PFSK-1 (cell line): ENCODE measurements around the gene PFDN6.

ENCODE experiments used
- FOXP2 ChIP-seq: optimal IDR thresholded peaks from 2 replicates; pipeline ENCODE3; 2011; ENCODE audit warnings: borderline replicate concordance, control low read depth, inconsistent platforms; ENCODE audit not compliant: insufficient read depth; ENCODE audit errors: extremely low read length, extremely low read depth
- POLR2AphosphoS5 ChIP-seq: IDR thresholded peaks from 2 replicates; pipeline ENCODE4 v1.6.1; 2012; ENCODE audit warnings: low read depth, mild to moderate bottlenecking, control low read depth, low read length, moderate library complexity
- REST ChIP-seq, 2 experiments: IDR thresholded peaks; 2 replicates each; pipeline versions ENCODE4 v1.6.1 to v1.8.0; 2011 to 2012; ENCODE audit warnings: low read depth in 2 of 2, low read length in 2 of 2, control low read depth in 1 of 2, inconsistent platforms in 1 of 2, mild to moderate bottlenecking in 1 of 2, moderate library complexity in 1 of 2; ENCODE audit not compliant: insufficient read depth in 1 of 2
- SIN3A ChIP-seq: IDR thresholded peaks from 2 replicates; pipeline ENCODE4 v1.6.1; 2012; ENCODE audit warnings: mild to moderate bottlenecking, low read length, moderate library complexity, borderline replicate concordance; ENCODE audit not compliant: insufficient read depth
- TAF1 ChIP-seq: IDR thresholded peaks from 2 replicates; pipeline ENCODE4 v1.6.1; 2012; ENCODE audit warnings: low read length, control low read depth, borderline replicate concordance; ENCODE audit not compliant: insufficient read depth

PFDN6 gene

GRCh38 chr6:33312361-33313104 is 23.1 kb downstream of the PFDN6 start:
- no peak for TF ChIP-seq TAF1
- TF ChIP-seq SIN3A = no peak
- no peak for TF ChIP-seq POLR2AphosphoS5
- no peak for TF ChIP-seq FOXP2
- no peak for TF ChIP-seq REST (IDR thresholded peaks at IDR 0.05; ENCODE audit: insufficient read depth in 1 of 2, low read depth in 2 of 2, low read length in 2 of 2)

- TF ChIP-seq TAF1 (no peak), FOXP2 (no peak), REST (IDR thresholded peaks at IDR 0.05; ENCODE audit: insufficient read depth in 1 of 2, low read depth in 2 of 2, low read length in 2 of 2) (0 out of 4 replicates have a peak, but pooled peaks of 1 of the 2 experiments have one; percentile 4), SIN3A (no peak)
These were observed 23.8 kb downstream of the PFDN6 start for GRCh38 chr6:33313105-33313708.

- TF ChIP-seq SIN3A (0 out of 2 replicates have a peak, but pooled peaks have one; percentile 10), TAF1 (peak; percentile 9; the same call in 1 of the 2 replicates), FOXP2 (no peak)
These were observed 24.5 kb downstream of the PFDN6 start, which contains the start of gene TAPBP for GRCh38 chr6:33313709-33314514. TSS of gene TAPBP (minus strand) at chr6:33314078. CDS start at chr6:33314041, 37 bp downstream.

- 0 out of 2 replicates have a peak, but pooled peaks have one; percentile 32 for TF ChIP-seq SIN3A
- no peak for TF ChIP-seq TAF1
These were observed 25.1 kb downstream of the PFDN6 start for GRCh38 chr6:33314515-33314942.

GRCh38 chr6:33314943-33315792 is 25.8 kb downstream of the PFDN6 start:
- TF ChIP-seq TAF1 (no peak), SIN3A (no peak), FOXP2 (no peak), POLR2AphosphoS5 (no peak; the same call in 1 of the 2 replicates)
